Activated CD8-positive, alpha-beta memory T cell treated with anti-CD3 and anti-CD28 coated beads for 48 hours (primary cell): ENCODE measurements around the gene ARHGEF18.
"Not testable (repeated sequence)": the region's sequence is repeated elsewhere in the genome, so short reads cannot be mapped to it uniquely, and the experiment has no call there.

ENCODE experiments used
- DNase-seq, 3 experiments: peaks; one replicate each; pipeline ENCODE4 v3.0.0-alpha.2; 2020; ENCODE audit warnings: low read depth in 2 of 3, low spot score in 2 of 3

ARHGEF18 gene

GRCh38 chr19:7346997-7347396 lies 1.7 kb upstream of the ARHGEF18 start:
- not testable (repeated sequence) for DNase-seq

GRCh38 chr19:7349231-7349591 lies 474 bp downstream of the ARHGEF18 start:
- no peak for DNase-seq

GRCh38 chr19:7349961-7350711 lies 1.4 kb downstream of the ARHGEF18 start:
- no peak for DNase-seq

GRCh38 chr19:7351861-7352260 lies 3.1 kb downstream of the ARHGEF18 start:
- DNase-seq: no peak

DNA sequence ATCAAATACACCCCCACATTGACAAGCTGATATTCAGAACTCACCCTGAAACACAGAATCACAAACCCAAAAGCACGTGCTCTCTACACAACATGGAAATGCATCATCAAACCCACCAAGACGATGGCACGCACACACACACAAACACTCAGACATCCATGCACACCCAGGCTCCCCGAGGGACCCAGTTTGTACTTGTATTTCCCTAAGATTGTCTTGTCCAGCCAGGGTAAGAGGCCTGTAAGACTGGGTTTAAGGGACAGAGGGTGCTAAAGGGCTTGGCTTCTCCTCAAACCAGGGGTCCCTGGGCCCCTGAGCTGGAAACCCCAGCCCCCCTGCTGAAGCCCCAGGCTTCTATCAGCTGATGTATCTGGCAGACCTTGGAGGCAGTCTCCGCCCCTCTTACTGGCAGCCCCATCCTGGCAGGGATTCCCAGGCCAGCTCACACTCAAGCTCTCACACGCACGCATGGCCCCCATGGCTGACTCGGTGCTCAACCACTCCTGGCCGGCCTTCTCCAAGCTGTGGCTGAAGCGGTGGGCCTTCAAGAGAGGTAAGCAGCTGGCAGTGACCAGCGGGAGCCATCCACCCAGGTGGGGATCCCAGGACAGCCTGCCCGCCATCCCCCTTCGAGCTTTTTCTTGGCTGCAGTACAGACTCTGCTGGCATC lies 6.5 kb downstream of the ARHGEF18 start:
- no peak for DNase-seq

DNA sequence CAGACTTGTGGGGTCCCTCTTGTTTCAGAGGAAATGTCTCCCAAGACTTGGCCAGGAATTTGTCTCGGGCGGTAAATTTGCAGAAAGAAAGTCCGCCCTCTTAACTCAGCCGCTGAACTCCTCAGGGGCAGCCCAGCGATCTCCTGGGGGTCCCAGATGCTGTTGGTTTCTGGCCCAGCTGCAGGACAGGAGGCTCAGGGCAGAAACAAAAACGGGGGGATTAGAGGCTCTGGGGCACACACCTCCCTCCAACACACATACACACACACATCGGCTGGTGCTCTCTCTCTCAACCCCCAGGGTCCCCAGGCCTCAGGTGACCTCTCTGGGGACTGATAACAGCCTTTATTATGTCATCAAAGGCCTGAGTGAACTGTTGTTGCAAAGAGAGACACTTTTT lies 7.1 kb downstream of the ARHGEF18 start:
- no peak for DNase-seq

DNA sequence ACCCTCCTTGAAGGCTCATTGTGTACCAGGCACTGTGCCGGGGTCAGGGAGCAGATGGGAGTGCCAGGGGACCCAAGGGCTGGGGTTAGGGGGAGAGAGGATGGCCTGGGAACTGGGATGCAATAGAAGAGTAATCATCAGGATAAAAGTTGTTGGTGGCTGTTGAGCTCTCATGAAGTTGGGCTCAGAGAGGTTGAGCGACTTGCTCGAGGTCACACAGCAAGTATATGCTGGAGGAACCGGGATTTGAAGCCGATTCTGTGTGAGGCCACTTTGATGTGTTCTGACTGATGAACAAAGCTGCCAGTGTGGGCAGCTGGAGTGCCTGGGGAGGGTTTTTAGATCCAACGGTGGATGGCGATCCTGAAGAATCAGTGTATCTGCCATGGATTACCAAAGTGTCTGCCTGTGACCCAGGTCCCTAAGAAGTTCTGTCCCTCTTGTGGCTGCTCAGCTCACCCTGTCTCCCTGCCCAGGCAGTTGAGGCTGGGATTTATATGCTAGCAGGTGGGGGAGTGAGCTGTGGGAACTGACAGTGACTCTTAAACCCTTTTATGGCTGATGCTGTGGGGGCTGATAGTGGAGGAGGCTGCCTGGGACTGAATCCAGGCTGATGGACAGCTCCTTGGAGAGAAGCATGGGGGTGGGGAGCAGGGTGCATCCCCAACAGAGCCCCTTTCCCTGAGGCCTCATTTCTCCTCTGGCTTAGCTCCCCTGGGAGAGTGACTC lies 8.3 kb downstream of the ARHGEF18 start:
- DNase-seq: no peak

DNA sequence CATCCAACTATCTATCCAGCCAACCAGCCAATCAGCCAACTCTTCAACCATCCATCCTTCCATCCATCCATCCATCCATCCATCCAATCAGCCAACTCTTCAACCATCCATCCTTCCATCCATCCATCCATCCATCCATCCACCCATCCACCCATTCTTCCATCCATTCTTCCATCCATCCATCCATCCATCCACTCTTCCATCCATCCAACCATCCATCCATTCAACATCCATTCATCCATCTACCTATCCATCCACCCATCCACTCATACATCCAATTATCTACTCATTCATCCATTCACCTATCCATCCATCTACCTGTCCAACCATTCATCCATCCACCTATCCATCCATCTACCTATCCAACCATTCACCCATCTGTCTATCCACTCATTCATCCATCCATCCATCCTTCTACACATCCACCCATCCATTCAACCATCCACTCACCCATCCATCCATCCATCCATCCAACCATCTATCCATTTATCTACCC lies 9.4 kb downstream of the ARHGEF18 start:
- DNase-seq: no peak

DNA sequence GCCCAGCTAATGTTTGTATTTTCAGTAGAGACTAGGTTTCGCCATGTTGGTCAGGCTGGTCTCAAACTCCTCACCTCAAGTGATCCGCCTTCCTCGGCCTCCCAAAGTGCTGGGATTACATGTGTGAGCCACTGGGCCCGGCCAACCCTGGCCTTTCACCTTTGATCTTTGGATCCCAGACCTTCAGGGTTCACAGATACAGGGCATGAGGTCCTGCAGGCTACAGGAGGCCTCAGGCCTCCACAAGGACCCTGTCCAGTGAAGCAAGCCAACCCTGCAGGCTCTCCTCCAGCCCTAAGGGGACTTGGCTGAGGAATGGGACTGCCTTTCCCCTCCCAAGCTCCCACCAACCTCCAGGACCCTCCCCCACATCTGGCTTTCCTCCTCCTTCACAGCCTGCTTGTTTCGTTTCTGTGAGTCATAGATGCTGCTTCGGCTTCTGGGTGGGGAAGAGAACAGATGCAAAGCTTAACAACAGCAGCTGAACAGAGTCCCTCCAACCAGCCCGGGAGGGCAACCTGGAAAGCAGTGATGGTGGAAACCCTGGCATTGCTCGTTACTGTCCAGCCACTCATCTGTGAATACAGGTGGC lies 11.8 kb downstream of the ARHGEF18 start:
- no peak for DNase-seq

DNA sequence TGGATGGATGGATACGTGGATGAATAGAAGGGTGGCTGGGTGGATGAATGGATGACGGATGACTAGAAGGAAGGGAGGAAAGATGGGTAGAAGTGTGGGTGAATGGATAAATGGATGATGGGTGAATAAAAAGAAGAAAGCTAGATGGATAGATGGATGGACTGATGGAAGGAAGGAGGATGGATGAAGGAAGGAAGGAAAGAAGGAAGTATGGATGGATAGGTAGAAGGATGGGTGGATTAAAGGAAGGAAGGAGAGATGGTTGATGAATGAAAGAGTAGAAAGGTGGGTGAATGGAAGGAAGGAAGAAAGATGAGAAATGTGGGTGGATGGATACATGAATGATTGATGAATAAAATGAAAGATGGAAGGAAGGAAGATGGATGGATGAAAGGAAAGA lies 14.5 kb downstream of the ARHGEF18 start:
- no peak for DNase-seq

- no peak for DNase-seq
Measured at GRCh38 chr19:7366701-7367420, 18.1 kb downstream of the ARHGEF18 start.

DNA sequence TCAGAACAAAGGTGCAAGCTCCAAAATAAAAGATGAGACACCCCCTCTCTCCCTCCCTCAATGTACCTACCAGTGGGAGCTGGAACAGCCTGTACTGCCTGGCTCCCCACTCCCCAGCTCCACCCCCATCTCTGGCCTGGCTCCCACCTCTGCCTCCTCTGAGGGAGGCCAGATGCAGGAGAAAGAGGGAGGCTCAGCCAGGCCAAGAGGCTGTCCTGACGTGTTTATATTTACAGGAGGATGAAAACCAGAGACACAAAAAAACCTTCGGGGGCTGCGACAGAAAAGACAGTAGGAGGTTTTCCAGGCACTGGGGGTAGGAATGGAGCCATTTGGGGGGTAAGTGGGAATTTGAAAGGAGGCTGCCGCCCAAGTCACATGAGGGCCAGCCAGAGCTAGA lies 19.7 kb downstream of the ARHGEF18 start:
- no peak for DNase-seq

GRCh38 chr19:7368866-7369265 lies 20.1 kb downstream of the ARHGEF18 start:
- DNase-seq: not testable (repeated sequence)

DNA sequence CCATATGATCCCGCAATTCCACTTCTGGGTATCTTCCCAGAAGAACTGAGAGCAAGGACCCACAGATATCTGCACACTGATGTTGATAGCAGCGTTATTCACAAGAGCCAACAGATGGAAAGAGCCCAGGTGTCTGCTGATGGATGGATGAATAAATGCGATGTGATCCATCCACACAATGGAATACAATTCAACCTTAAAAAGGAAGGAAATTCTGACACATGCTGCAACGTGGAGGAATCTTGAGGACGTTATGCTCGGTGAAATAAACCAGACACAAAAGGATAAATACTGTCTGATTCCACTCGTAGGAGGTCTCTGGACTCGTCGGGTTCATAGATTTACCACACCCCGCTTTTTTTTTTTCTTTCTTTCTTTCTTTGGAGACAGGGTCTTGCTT lies 21.8 kb downstream of the ARHGEF18 start:
- no peak for DNase-seq

GRCh38 chr19:7371001-7371400 lies 22.3 kb downstream of the ARHGEF18 start:
- no peak for DNase-seq

DNA sequence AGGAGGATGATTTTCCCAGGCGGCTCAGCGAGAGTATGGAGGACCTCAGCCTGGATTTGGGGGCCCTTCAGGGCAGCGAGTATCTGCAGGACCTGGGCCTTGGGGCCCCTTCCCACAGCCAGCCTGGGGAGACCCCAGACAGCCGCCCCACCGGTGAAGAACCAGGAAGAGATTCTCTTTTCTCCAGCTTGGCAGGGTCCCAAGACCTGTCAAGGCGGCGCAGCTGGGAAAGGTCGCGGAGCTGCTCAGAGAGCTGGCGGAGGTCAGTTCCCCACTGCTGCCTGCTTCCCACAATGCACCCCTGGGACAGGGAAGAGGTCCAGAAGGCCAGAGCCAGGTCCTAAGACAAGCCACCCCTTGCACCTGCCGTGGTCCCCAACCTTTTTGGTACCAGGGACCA lies 24.1 kb downstream of the ARHGEF18 start:
- no peak for DNase-seq

DNA sequence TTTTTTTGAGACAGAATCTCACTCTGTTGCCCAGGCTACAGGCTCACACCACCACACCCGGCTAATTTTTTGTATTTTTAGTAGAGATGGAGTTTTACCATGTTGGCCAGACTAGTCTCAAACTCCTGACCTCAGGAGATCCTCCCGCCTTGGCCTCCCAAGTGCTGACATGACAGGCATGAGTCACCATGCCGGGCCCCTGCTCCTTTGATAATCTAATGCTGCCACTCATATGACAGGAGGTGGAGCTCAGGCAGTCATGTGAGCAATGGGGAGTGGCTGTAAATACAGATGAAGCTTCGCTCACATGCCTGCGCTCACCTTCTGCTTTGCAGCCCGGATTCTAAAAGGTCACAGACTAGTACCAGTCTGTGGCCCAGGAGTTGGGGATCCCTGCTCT lies 25.1 kb downstream of the ARHGEF18 start:
- DNase-seq: no peak

DNA sequence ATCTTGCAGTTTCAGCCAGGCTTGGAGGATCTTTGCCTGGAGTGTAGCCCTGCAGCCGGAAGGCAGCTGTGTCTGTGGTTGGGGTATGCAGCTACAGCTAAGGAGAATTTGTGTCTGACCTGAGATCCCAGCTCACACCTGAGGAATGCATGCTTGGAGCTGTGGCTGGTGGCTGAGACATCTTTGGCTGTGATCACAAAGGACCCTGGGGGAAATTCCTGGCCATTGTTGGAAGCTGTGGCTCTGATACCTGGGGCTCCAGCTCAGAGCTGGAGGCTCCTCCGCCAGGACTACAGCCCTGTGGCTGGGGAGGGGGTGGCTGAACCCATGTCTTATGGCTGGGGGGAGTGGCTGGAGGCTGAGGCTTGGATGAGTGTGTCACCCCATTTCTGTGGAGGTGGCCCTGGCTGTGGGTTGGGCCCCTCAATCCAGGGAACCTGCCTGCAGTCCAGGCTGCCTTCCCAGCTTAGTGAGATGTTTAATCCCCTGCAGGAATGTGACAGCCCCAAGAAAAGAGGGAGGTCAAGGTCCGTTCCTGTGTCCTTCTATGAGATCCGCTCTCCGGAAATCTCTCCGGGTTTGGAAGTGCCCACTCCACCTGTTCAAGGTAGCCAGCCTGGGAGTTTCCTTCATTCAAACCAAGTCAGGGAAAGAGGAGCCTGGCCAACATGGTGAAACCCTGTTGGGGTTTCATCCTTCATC lies 27.6 kb downstream of the ARHGEF18 start:
- DNase-seq: no peak

DNA sequence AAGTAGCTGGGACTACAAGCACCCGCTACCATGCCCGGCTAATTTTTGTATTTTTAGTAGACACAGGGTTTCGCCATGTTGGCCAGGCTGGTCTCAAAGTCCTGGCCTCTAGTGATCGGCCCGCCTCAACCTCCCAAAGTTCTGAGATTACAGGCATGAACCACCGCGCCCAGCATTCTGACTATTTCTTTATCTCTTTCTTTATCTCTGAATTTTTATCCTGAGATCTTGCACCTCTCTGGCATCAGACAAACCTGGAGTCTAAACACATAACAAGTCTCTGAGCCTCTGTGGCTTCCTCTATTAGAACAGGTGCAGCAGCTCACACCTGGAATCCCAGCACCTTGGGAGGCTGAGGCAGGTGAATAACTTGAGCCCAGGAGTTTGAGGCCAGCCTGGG lies 28.5 kb downstream of the ARHGEF18 start:
- DNase-seq: no peak

- DNase-seq: no peak
Measured at GRCh38 chr19:7381073-7381390, 32.3 kb downstream of the ARHGEF18 start.

GRCh38 chr19:7382694-7383093 lies 34.0 kb downstream of the ARHGEF18 start:
- no peak for DNase-seq
